SK-N-SH treated with all-trans-retinoic acid at 6 μM for 48 hours (cell line): Measurements from ENCODE around the gene THOC2.

Experiments used
- ATAC-seq: fragments of 200-7000 bp; cut with Tn5 transposase; 3 replicates; pipeline ENCODE4 v1.9.1; 2020; ENCODE audit warnings: mild to moderate bottlenecking, moderate library complexity
- ARNTL ChIP-seq: fragments of 450-650 bp; formaldehyde crosslinking; IDR thresholded peaks from 2 replicates; pipeline ENCODE4 v1.5.0; 2020; ENCODE audit warnings: low read depth, mild to moderate bottlenecking, moderate library complexity, borderline replicate concordance
- BACH2 ChIP-seq: fragments of 250-450 bp; sonication (Bioruptor Pico); IDR thresholded peaks from 2 replicates; pipeline ENCODE4 v1.9.0; 2021; ENCODE audit warnings: mild to moderate bottlenecking, borderline replicate concordance
- CSDC2 ChIP-seq: fragments of 250-450 bp; sonication (Bioruptor Pico); IDR thresholded peaks from 2 replicates; pipeline ENCODE4 v1.5.0; 2020; ENCODE audit warnings: mild to moderate bottlenecking, moderate library complexity
- CSRNP3 ChIP-seq: fragments of 250-450 bp; sonication (Bioruptor Pico); IDR thresholded peaks from 2 replicates; pipeline ENCODE4 v1.5.1; 2021; ENCODE audit warnings: mild to moderate bottlenecking, moderate library complexity
- ESRRG ChIP-seq: fragments of 250-450 bp; sonication (Bioruptor Pico); IDR thresholded peaks from 2 replicates; pipeline ENCODE4 v1.6.1; 2021; ENCODE audit warnings: mild to moderate bottlenecking
- GLIS3 ChIP-seq: fragments of 250-450 bp; sonication (Bioruptor Pico); IDR thresholded peaks from 2 replicates; pipeline ENCODE4 v1.5.0; 2020; ENCODE audit warnings: mild to moderate bottlenecking, moderate library complexity
- ISL1 ChIP-seq: fragments of 250-450 bp; sonication (Bioruptor Pico); IDR thresholded peaks from 2 replicates; pipeline ENCODE4 v2.1.2; 2022; ENCODE audit warnings: mild to moderate bottlenecking, moderate library complexity
- OSR1 ChIP-seq: fragments of 250-450 bp; sonication (Bioruptor Pico); IDR thresholded peaks from 2 replicates; pipeline ENCODE4 v1.8.0; 2022; ENCODE audit warnings: moderate library complexity, mild to moderate bottlenecking, inconsistent platforms
- PATZ1 ChIP-seq: fragments of 250-450 bp; sonication (Bioruptor Pico); IDR thresholded peaks from 2 replicates; pipeline ENCODE4 v1.8.0; 2020; ENCODE audit warnings: mild to moderate bottlenecking, moderate library complexity, borderline replicate concordance
- PPARA ChIP-seq: fragments of 250-450 bp; sonication (Bioruptor Pico); IDR thresholded peaks from 2 replicates; pipeline ENCODE4 v1.5.0; 2020; ENCODE audit warnings: mild to moderate bottlenecking, borderline replicate concordance
- RARB ChIP-seq: fragments of 250-450 bp; sonication (Bioruptor Pico); IDR thresholded peaks from 2 replicates; pipeline ENCODE4 v1.8.0; 2021; ENCODE audit warnings: mild to moderate bottlenecking, moderate library complexity
- SNAI2 ChIP-seq: fragments of 250-450 bp; sonication (Bioruptor Pico); IDR thresholded peaks from 2 replicates; pipeline ENCODE4 v1.5.0; 2020; ENCODE audit warnings: mild to moderate bottlenecking, moderate library complexity
- TCF4 ChIP-seq: fragments of 250-450 bp; sonication (Bioruptor Pico); IDR thresholded peaks from 2 replicates; pipeline ENCODE4 v1.8.0; 2021; ENCODE audit warnings: mild to moderate bottlenecking, moderate library complexity, borderline replicate concordance
- TOX ChIP-seq: fragments of 250-450 bp; sonication (Bioruptor Pico); IDR thresholded peaks from 2 replicates; pipeline ENCODE4 v1.8.0; 2021; ENCODE audit warnings: mild to moderate bottlenecking, moderate library complexity, borderline replicate concordance
- TSHZ2 ChIP-seq: fragments of 250-450 bp; sonication (Bioruptor Pico); IDR thresholded peaks from 2 replicates; pipeline ENCODE4 v1.5.0; 2020; ENCODE audit warnings: mild to moderate bottlenecking, moderate library complexity
- ZC3H10 ChIP-seq: fragments of 250-450 bp; sonication (Bioruptor Pico); IDR thresholded peaks from 2 replicates; pipeline ENCODE4 v1.5.1; 2021; ENCODE audit warnings: mild to moderate bottlenecking, moderate library complexity
- ZFP3 ChIP-seq: fragments of 250-450 bp; sonication (Bioruptor Pico); IDR thresholded peaks from 2 replicates; pipeline ENCODE4 v1.5.0; 2020; ENCODE audit warnings: mild to moderate bottlenecking, moderate library complexity
- ZFP30 ChIP-seq: fragments of 450-650 bp; formaldehyde crosslinking; IDR thresholded peaks from 2 replicates; pipeline ENCODE4 v1.5.0; 2022; ENCODE audit warnings: mild to moderate bottlenecking, moderate library complexity
- ZNF565 ChIP-seq: fragments of 450-650 bp; formaldehyde crosslinking; conservative IDR thresholded peaks from 2 replicates; pipeline ENCODE4 v1.5.0; 2020; ENCODE audit warnings: low read depth, mild to moderate bottlenecking, moderate library complexity
- ZNF70 ChIP-seq: fragments of 450-650 bp; formaldehyde crosslinking; IDR thresholded peaks from 2 replicates; pipeline ENCODE4 v1.5.0; 2020; ENCODE audit warnings: mild to moderate bottlenecking, moderate library complexity
- ZNF8 ChIP-seq: fragments of 450-650 bp; formaldehyde crosslinking; IDR thresholded peaks from 2 replicates; pipeline ENCODE4 v1.5.0; 2020; ENCODE audit warnings: mild to moderate bottlenecking, moderate library complexity
- TF ChIP-seq, protein P1 (sequence below): fragments of 250-450 bp; sonication (Bioruptor Pico); IDR thresholded peaks from 2 replicates; pipeline ENCODE4 v1.5.1; 2020; ENCODE audit warnings: low read depth, mild to moderate bottlenecking, moderate library complexity
- TF ChIP-seq, protein P2 (sequence below): fragments of 250-450 bp; sonication (Bioruptor Pico); IDR thresholded peaks from 2 replicates; pipeline ENCODE4 v1.8.0; 2021; ENCODE audit warnings: low read depth, mild to moderate bottlenecking, moderate library complexity, borderline replicate concordance

THOC2 gene

GRCh38 chrX:123588723-123589122 lies 144.1 kb downstream of the THOC2 start:
- TF ChIP-seq PATZ1, result no peak
- TF ChIP-seq, protein P1, sequence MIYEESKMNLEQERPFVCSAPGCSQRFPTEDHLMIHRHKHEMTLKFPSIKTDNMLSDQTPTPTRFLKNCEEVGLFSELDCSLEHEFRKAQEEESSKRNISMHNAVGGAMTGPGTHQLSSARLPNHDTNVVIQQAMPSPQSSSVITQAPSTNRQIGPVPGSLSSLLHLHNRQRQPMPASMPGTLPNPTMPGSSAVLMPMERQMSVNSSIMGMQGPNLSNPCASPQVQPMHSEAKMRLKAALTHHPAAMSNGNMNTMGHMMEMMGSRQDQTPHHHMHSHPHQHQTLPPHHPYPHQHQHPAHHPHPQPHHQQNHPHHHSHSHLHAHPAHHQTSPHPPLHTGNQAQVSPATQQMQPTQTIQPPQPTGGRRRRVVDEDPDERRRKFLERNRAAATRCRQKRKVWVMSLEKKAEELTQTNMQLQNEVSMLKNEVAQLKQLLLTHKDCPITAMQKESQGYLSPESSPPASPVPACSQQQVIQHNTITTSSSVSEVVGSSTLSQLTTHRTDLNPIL (CRISPR knock-in tag), result no peak
- no peak for TF ChIP-seq TSHZ2 (CRISPR knock-in tag)
- TF ChIP-seq CSRNP3 (CRISPR knock-in tag), result no peak
- no peak for TF ChIP-seq ZFP3 (CRISPR knock-in tag)
- no peak for TF ChIP-seq PPARA (CRISPR knock-in tag)
- no peak for TF ChIP-seq ZNF70 (CRISPR knock-in tag)
- TF ChIP-seq TOX (CRISPR knock-in tag), result no peak
- TF ChIP-seq ZFP30 (CRISPR knock-in tag), result no peak
- no peak for TF ChIP-seq SNAI2 (CRISPR knock-in tag)
- TF ChIP-seq ZNF8 (CRISPR knock-in tag), result no peak
- TF ChIP-seq OSR1, result no peak
- ATAC-seq, result no peak

GRCh38 chrX:123581586-123581985 lies 151.3 kb downstream of the THOC2 start:
- TF ChIP-seq TOX (CRISPR knock-in tag), result no peak
- no peak for TF ChIP-seq ISL1 (CRISPR knock-in tag)
- TF ChIP-seq ZNF565 (CRISPR knock-in tag), result no peak
- no peak for TF ChIP-seq OSR1
- no peak for TF ChIP-seq PPARA (CRISPR knock-in tag)
- no peak for TF ChIP-seq ZC3H10 (CRISPR knock-in tag)
- TF ChIP-seq ARNTL (CRISPR knock-in tag), result no peak
- no peak for TF ChIP-seq PATZ1
- no peak for TF ChIP-seq ESRRG (CRISPR knock-in tag)
- TF ChIP-seq RARB, result no peak
- TF ChIP-seq TCF4 (CRISPR knock-in tag), result no peak
- no peak for TF ChIP-seq CSRNP3 (CRISPR knock-in tag)
- no peak for TF ChIP-seq BACH2
- TF ChIP-seq, protein P2, sequence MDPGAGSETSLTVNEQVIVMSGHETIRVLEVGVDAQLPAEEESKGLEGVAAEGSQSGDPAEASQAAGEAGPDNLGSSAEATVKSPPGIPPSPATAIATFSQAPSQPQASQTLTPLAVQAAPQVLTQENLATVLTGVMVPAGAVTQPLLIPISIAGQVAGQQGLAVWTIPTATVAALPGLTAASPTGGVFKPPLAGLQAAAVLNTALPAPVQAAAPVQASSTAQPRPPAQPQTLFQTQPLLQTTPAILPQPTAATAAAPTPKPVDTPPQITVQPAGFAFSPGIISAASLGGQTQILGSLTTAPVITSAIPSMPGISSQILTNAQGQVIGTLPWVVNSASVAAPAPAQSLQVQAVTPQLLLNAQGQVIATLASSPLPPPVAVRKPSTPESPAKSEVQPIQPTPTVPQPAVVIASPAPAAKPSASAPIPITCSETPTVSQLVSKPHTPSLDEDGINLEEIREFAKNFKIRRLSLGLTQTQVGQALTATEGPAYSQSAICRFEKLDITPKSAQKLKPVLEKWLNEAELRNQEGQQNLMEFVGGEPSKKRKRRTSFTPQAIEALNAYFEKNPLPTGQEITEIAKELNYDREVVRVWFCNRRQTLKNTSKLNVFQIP, result no peak
- no peak for TF ChIP-seq GLIS3 (CRISPR knock-in tag)
- TF ChIP-seq TSHZ2 (CRISPR knock-in tag), result no peak
- no peak for TF ChIP-seq CSDC2
- no peak for TF ChIP-seq ZFP30 (CRISPR knock-in tag)
- TF ChIP-seq ZNF70 (CRISPR knock-in tag), result no peak
- no peak for ATAC-seq
